Activated T-cell treated with anti-CD3 and anti-CD28 coated beads, Interleukin-2, amount 50 U/mL, for 4 hours (primary cell): ENCODE results near the gene DENND2A. TPM values are rescaled to one million over a fixed set of nuclear protein-coding genes. Genes with fewer than 3 reads are reported as not detected.
"Not testable (repeated sequence)": the region's sequence is repeated elsewhere in the genome, so short reads cannot be mapped to it uniquely, and the experiment has no call there.

Experiments
- ATAC-seq, 2 donors: fragments of 200-7000 bp; cut with Tn5 transposase; one replicate each; pipeline ENCODE4 v1.10.0; 2021
- DNase-seq: peaks from one replicate; pipeline ENCODE4 v3.0.0-alpha.2; 2020
- H3K27me3 Mint-ChIP-seq: one replicate; pipeline ENCODE4 v1.8.0; 2021; ENCODE audit warnings: low read depth, mixed read lengths
- H3K36me3 Mint-ChIP-seq: one replicate; pipeline ENCODE4 v1.8.0; 2022; ENCODE audit warnings: mixed read lengths; ENCODE audit not compliant: insufficient read depth
- H3K4me1 Mint-ChIP-seq: one replicate; pipeline ENCODE4 v1.8.0; 2021; ENCODE audit warnings: low read depth, mixed read lengths
- H3K4me3 Mint-ChIP-seq: one replicate; pipeline ENCODE4 v1.8.0; 2021; ENCODE audit warnings: mild to moderate bottlenecking, moderate library complexity, mixed read lengths
- H3K9me3 Mint-ChIP-seq: one replicate; pipeline ENCODE4 v1.8.0; 2021; ENCODE audit warnings: mixed read lengths
- total RNA-seq, 3 donors: library from RNA; stranded (reverse); gene quantifications; one replicate each; pipeline ENCODE4 v1.2.1, GENCODE V29; 2021

The DENND2A gene
- total RNA-seq, 3 donors from 2014 or later, result not detected

GRCh38 chr7:140497807-140498206 is 142.8 kb downstream of the DENND2A start:
- not testable (repeated sequence) for DNase-seq, H3K4me1 Mint-ChIP-seq, ATAC-seq, H3K4me3 Mint-ChIP-seq, H3K27me3 Mint-ChIP-seq, H3K36me3 Mint-ChIP-seq, H3K9me3 Mint-ChIP-seq

GRCh38 chr7:140497241-140497769 is 143.3 kb downstream of the DENND2A start:
- no peaks in the 10 kb centered on the region for H3K9me3 Mint-ChIP-seq
- H3K4me1 Mint-ChIP-seq, result no peaks in the 10 kb centered on the region
- H3K36me3 Mint-ChIP-seq, result no peaks in the 10 kb centered on the region
- no peak for ATAC-seq
- DNase-seq, result no peak
- H3K27me3 Mint-ChIP-seq, result no peaks in the 10 kb centered on the region
- H3K4me3 Mint-ChIP-seq, result no peak overlapping the region

- no peak for ATAC-seq
- Mint-ChIP-seq H3K36me3 (no peaks in the 10 kb centered on the region), H3K27me3 (no peaks in the 10 kb centered on the region), H3K9me3 (no peaks in the 10 kb centered on the region), H3K4me1 (no peaks in the 10 kb centered on the region), H3K4me3 (no peak overlapping the region)
- no peak for DNase-seq
These were observed 145.0 kb downstream of the DENND2A start for GRCh38 chr7:140495514-140496097.

GRCh38 chr7:140494867-140495266 is 145.7 kb downstream of the DENND2A start:
- H3K9me3 Mint-ChIP-seq, result no peaks in the 10 kb centered on the region
- H3K4me3 Mint-ChIP-seq, result no peak overlapping the region
- ATAC-seq (no peak), DNase-seq (no peak)
- no peaks in the 10 kb centered on the region for H3K4me1 Mint-ChIP-seq
- no peaks in the 10 kb centered on the region for H3K36me3 Mint-ChIP-seq
- H3K27me3 Mint-ChIP-seq, result no peaks in the 10 kb centered on the region

GRCh38 chr7:140489026-140489359 is 151.6 kb downstream of the DENND2A start:
- no peak overlapping the region for H3K4me3 Mint-ChIP-seq
- no peaks in the 10 kb centered on the region for H3K36me3 Mint-ChIP-seq
- DNase-seq (no peak), ATAC-seq (no peak)
- no peaks in the 10 kb centered on the region for H3K9me3 Mint-ChIP-seq
- no peaks in the 10 kb centered on the region for H3K4me1 Mint-ChIP-seq
- no peaks in the 10 kb centered on the region for H3K27me3 Mint-ChIP-seq

GRCh38 chr7:140485500-140486265 is 154.9 kb downstream of the DENND2A start:
- ATAC-seq (no peak), DNase-seq (no peak)
- H3K27me3 Mint-ChIP-seq, result no peaks in the 10 kb centered on the region
- H3K36me3 Mint-ChIP-seq, result no peaks in the 10 kb centered on the region
- no peak overlapping the region for H3K4me3 Mint-ChIP-seq
- H3K4me1 Mint-ChIP-seq, result no peaks in the 10 kb centered on the region
- H3K9me3 Mint-ChIP-seq, result no peaks in the 10 kb centered on the region

GRCh38 chr7:140484951-140485499 is 155.6 kb downstream of the DENND2A start:
- no peak overlapping the region for H3K4me3 Mint-ChIP-seq
- H3K36me3 Mint-ChIP-seq, result no peaks in the 10 kb centered on the region
- no peaks in the 10 kb centered on the region for H3K4me1 Mint-ChIP-seq
- ATAC-seq (no peak), DNase-seq (no peak)
- H3K9me3 Mint-ChIP-seq, result no peaks in the 10 kb centered on the region
- H3K27me3 Mint-ChIP-seq, result no peaks in the 10 kb centered on the region

GRCh38 chr7:140484479-140484878 is 156.1 kb downstream of the DENND2A start:
- DNase-seq (no peak), ATAC-seq (no peak)
- Mint-ChIP-seq H3K4me1 (peaks cover 2% of the 10 kb centered on the region), H3K36me3 (no peaks in the 10 kb centered on the region), H3K27me3 (no peaks in the 10 kb centered on the region), H3K4me3 (no peak overlapping the region), H3K9me3 (no peaks in the 10 kb centered on the region)

GRCh38 chr7:140479739-140480084 is 160.9 kb downstream of the DENND2A start:
- DNase-seq (no peak), ATAC-seq (no peak)
- no peaks in the 10 kb centered on the region for H3K36me3 Mint-ChIP-seq
- H3K27me3 Mint-ChIP-seq, result no peaks in the 10 kb centered on the region
- peak overlapping the region; percentile 100 for H3K4me3 Mint-ChIP-seq
- no peaks in the 10 kb centered on the region for H3K9me3 Mint-ChIP-seq
- H3K4me1 Mint-ChIP-seq, result peaks cover 29% of the 10 kb centered on the region

- no peaks in the 10 kb centered on the region for H3K27me3 Mint-ChIP-seq
- no peaks in the 10 kb centered on the region for H3K36me3 Mint-ChIP-seq
- ATAC-seq (peak; percentile 92), DNase-seq (peak; percentile 93)
- peaks cover 29% of the 10 kb centered on the region for H3K4me1 Mint-ChIP-seq
- no peaks in the 10 kb centered on the region for H3K9me3 Mint-ChIP-seq
- peak within 1 kb of the TSS; percentile 100 for H3K4me3 Mint-ChIP-seq
These were observed 161.4 kb downstream of the DENND2A start, which contains the start of gene MKRN1 for GRCh38 chr7:140479062-140479738. TSS of gene MKRN1 (minus strand) at chr7:140479505. CDS start at chr7:140479344, 161 bp downstream.

GRCh38 chr7:140478246-140479061 is 162.2 kb downstream of the DENND2A start:
- Mint-ChIP-seq H3K9me3 (no peaks in the 10 kb centered on the region), H3K36me3 (no peaks in the 10 kb centered on the region), H3K4me1 (peaks cover 33% of the 10 kb centered on the region), H3K27me3 (no peaks in the 10 kb centered on the region), H3K4me3 (peak overlapping the region; percentile 89)
- ATAC-seq (peak; percentile 50 to 60), DNase-seq (no peak)

- no peaks in the 10 kb centered on the region for H3K27me3 Mint-ChIP-seq
- ATAC-seq (no peak), DNase-seq (no peak)
These were observed 163.8 kb downstream of the DENND2A start for GRCh38 chr7:140476698-140477261.

GRCh38 chr7:140475747-140476333 is 164.8 kb downstream of the DENND2A start:
- Mint-ChIP-seq H3K36me3 (peaks cover 6% of the 10 kb centered on the region), H3K9me3 (no peaks in the 10 kb centered on the region), H3K4me3 (peak overlapping the region; percentile 68), H3K27me3 (no peaks in the 10 kb centered on the region), H3K4me1 (peaks cover 43% of the 10 kb centered on the region)
- no peak for ATAC-seq
- DNase-seq, result peak; percentile 36

More at GRCh38 chr7:140476698-140477261, 163.8 kb downstream of the DENND2A start:
- no peaks in the 10 kb centered on the region for H3K9me3 Mint-ChIP-seq
- H3K36me3 Mint-ChIP-seq, result peaks cover 1% of the 10 kb centered on the region
- peak overlapping the region; percentile 89 for H3K4me3 Mint-ChIP-seq
- H3K4me1 Mint-ChIP-seq, result peaks cover 40% of the 10 kb centered on the region
